ENCODE measurements around the gene DNAH2. TPM values are rescaled to one million over a fixed set of nuclear protein-coding genes. Genes with fewer than 3 reads are reported as not detected.

Gene DNAH2
- total RNA-seq, 1 experiment from 2014 or later = 0.15 TPM

- peaks cover 18% of the 10 kb centered on the region for H3K27me3 Mint-ChIP-seq (ENCODE audit: low read depth)
- H2BK20ac ChIP-seq (ENCODE audit: low read depth, low read length, poor library complexity, severe bottlenecking) = no peak overlapping the region
- H3K4me3 Mint-ChIP-seq = peak overlapping the region; percentile 72 to 84
- TF ChIP-seq CTCF (conservative IDR thresholded peaks at IDR 0.05) = peak; percentile 96
- 0 out of 5 replicates have a peak, but pooled peaks cover 0 to 3% of the 10 kb centered on the region in 2 experiments for H3K9me3 Mint-ChIP-seq
- peaks cover 22% of the 10 kb centered on the region for H3K23me2 ChIP-seq (ENCODE audit: insufficient read length, low read depth, low read length, poor library complexity, severe bottlenecking)
- no peak overlapping the region for H3T11ph ChIP-seq (ENCODE audit: low read length)
- WGBS (ENCODE audit: extremely low coverage, insufficient read length, low lambda C conversion rate) = no CpG with 5 or more reads among the region's 60 CpGs
- no peak overlapping the region for H4K91ac ChIP-seq (ENCODE audit: insufficient read length, low read depth, low read length)
- H3K18ac ChIP-seq (ENCODE audit: insufficient read length, low read depth, low read length) = no peak overlapping the region
- no peak overlapping the region for H2BK120ac ChIP-seq (ENCODE audit: low read depth, low read length, poor library complexity, severe bottlenecking)
- H3K27ac Mint-ChIP-seq = peak overlapping the region in 1 of 3 experiments; percentile 68; a peak in 3 of 7 replicates
- H2BK12ac ChIP-seq (ENCODE audit: insufficient read length, low read depth, low read length) = no peak overlapping the region
- H3K56ac ChIP-seq (ENCODE audit: insufficient read length, low read depth, low read length) = no peak overlapping the region
- no peak overlapping the region for H4K8ac ChIP-seq (replicated peaks; ENCODE audit: insufficient read length, low read depth, low read length)
- H3K14ac ChIP-seq (ENCODE audit: insufficient read depth, low read length) = no peak overlapping the region; the same call in 1 of the 2 replicates
- peak overlapping the region; percentile 74 for H3K4me2 ChIP-seq (ENCODE audit: insufficient read depth, insufficient read length, low read length)
- H3K23ac ChIP-seq (ENCODE audit: insufficient read length, low read depth, low read length) = no peak overlapping the region
- no peaks in the 10 kb centered on the region for H3K79me2 ChIP-seq (ENCODE audit: insufficient read depth, low read length)
- no peaks in the 10 kb centered on the region for H3K79me1 ChIP-seq (ENCODE audit: insufficient read depth, low read depth, low read length, poor library complexity, severe bottlenecking)
- no peak overlapping the region for H3K27ac ChIP-seq (ENCODE audit: insufficient read length, low read depth, low read length)
- H3K4me1 Mint-ChIP-seq = peaks cover 16 to 31% of the 10 kb centered on the region in 2 experiments
- H3K27me3 ChIP-seq (ENCODE audit: insufficient read depth, low read length) = peaks cover 30% of the 10 kb centered on the region; the same call in 1 of the 2 replicates
- H3K9ac ChIP-seq (ENCODE audit: extremely low read depth, insufficient read length, low read length) = no peak overlapping the region
- no peak overlapping the region for H4K5ac ChIP-seq (ENCODE audit: insufficient read length, low read depth, low read length)
- H2AK5ac ChIP-seq (ENCODE audit: insufficient read length, low read length) = no peak overlapping the region
- no peak overlapping the region for H2AFZ ChIP-seq (ENCODE audit: low read length)
- H3K36me3 Mint-ChIP-seq (ENCODE audit: insufficient read depth in 1 of 3, low read depth in 3 of 3) = peaks cover 2 to 45% (median 32%) of the 10 kb centered on the region in 3 experiments; a peak in 5 of 7 replicates
- no peaks in the 10 kb centered on the region; the same call in 1 of the 2 replicates for H3K4me1 ChIP-seq (ENCODE audit: insufficient read depth, low read length)
- H3K4ac ChIP-seq (ENCODE audit: low read depth, low read length) = no peak overlapping the region
- no peak overlapping the region for H2BK5ac ChIP-seq (ENCODE audit: insufficient read length, low read length)
- H4K20me1 ChIP-seq (ENCODE audit: control insufficient read depth, insufficient read depth, insufficient read length) = no peaks in the 10 kb centered on the region
- H2BK15ac ChIP-seq (ENCODE audit: low read depth, low read length) = no peak overlapping the region
- H3K9me3 ChIP-seq (ENCODE audit: control insufficient read depth, low read depth, low read length) = no peaks in the 10 kb centered on the region
- peak; percentile 98 for DNase-seq
Observed at GRCh38 chr17:7851438-7852261, 134.1 kb downstream of the DNAH2 start.
